GM18502 (cell line): ENCODE data around the gene PDE6B.

Experiments
- ATAC-seq: cut with Tn5 transposase; IDR thresholded peaks from one replicate; pipeline ENCODE4 v1.9.1; 2021; ENCODE audit warnings: mild to moderate bottlenecking; ENCODE audit not compliant: unreplicated experiment, poor library complexity

The PDE6B gene

DNA sequence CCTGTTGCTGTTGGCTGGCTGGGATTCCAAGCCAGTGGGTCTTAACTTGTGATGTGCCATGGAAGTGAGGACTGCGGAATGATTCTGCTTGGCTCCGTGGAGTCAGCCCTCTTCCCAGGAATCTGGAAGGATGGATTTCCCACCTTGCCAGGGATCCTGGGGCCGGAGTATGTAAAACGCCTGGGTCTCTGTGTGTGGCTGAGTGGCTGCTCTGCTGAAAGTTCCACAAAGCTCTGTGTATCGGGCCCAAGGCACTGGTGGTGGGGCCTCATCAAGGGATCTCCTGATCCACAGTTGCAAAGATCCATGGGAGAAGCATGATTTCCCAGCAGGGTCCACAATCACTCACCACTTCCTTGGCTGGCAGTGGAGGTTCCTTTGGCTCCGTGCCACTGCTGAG is 25.2 kb upstream of the PDE6B start:
- ATAC-seq, result no peak

DNA sequence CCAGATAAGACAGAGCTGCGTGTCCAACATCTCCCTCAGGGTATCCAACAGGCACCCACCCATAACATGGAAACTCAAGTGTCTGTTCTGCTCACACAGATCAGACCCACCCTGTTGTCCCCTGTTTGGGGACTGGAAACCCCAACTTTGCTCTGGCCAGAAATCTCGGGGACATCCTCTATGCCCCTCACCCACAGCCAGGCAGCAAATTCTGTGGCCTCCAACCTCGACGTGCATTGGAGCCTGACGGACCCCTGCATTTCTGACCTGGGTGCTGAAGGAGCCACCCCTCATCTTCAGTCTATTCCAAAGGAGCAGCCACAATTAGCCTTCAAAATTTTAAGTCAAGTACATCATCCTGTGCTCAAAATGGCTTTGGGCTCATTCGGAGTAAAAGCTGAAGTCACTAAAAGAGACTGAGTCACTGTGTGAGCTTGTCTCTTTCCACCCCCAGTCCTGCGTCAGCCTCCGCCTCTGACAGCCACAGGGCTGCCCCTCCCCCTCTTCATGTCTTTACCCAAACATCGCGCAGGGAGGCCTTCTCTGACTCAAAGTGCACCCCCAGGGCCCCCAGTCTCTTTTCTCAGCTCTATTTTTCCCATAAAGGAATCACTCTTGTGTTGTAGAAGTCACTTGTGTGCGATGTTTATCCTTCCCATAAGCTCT is 24.4 kb upstream of the PDE6B start:
- no peak for ATAC-seq

DNA sequence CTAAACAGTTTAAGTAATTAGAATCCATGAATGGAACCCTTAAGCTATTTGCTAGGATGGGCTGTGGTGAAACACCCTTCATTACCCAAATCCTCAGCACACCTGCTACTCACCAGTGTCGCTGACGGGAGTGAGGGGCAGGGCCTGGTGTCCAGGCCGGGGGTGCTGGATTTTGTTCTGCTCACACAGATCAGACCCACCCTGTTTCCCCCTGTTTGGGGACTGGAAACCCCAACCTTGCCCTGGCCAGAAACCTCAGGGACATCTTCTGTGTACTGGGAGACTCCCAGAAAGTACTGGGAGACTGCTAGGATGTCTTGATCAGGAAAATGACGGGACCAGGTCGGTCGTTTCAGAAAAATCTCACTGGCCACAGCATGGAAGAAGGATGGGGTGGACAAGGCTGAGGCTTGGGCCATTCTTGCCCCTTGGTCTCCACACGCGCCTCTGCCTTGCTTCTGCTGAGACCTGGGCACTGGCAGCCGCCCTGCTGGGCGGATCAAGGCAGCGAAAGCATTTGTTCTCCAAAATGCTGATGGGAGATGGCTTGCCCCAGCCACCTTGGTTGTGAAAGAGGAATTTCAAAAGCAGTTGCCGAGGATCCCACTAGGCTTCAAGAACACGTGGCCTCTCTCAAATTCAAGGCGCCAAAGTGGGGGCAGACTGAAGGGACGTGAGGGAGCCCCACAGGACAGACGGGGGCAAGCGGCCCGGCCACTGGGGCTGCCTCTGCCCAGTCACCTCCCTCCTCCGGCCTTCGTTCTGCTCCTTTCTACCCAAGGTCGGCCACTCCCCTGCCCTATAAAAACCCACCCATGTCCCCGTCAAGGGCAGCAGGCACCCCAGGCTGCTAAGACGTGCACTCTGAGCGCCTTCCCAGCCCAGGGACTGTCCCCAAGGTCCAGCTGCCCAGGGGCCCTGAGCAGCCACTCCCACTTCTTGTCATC is 23.5 kb upstream of the PDE6B start:
- ATAC-seq, result no peak

DNA sequence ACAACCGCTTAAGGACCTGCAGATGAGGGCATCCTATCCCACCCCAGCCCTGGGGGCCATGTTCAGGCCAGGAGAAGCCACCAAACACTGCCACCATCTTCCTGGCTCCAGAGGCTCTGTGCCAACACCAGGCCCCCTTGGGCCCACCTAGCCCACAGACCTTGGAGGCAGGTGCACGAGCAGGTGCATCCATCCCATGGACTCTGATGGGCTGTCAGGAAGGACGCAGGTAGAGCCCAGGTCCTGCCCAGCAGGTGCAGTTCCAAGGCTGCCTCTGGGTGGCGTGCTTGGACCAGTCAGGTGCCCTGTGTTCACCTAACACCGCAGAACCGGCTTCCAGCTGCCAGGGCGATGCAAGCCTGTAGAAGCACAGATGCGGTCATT is 22.8 kb upstream of the PDE6B start:
- ATAC-seq, result no peak

DNA sequence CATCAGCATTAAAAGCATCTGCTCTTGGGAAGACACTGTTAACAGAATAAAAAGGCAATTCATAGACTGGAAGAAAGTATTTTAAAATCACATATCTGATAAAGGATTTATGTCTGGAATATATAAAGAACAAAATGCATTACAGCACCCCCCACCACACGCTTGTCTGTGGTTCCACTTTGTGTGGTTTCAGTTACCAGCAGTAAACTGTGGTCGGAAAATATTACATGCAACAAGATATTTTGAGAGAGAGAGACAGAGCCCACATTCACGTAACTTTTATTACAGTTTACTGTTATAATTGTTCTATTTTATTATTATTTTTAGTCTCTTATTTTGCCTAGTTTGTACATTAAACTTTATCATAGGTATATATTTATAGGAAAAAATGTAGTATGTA is 21.2 kb upstream of the PDE6B start:
- no peak for ATAC-seq

DNA sequence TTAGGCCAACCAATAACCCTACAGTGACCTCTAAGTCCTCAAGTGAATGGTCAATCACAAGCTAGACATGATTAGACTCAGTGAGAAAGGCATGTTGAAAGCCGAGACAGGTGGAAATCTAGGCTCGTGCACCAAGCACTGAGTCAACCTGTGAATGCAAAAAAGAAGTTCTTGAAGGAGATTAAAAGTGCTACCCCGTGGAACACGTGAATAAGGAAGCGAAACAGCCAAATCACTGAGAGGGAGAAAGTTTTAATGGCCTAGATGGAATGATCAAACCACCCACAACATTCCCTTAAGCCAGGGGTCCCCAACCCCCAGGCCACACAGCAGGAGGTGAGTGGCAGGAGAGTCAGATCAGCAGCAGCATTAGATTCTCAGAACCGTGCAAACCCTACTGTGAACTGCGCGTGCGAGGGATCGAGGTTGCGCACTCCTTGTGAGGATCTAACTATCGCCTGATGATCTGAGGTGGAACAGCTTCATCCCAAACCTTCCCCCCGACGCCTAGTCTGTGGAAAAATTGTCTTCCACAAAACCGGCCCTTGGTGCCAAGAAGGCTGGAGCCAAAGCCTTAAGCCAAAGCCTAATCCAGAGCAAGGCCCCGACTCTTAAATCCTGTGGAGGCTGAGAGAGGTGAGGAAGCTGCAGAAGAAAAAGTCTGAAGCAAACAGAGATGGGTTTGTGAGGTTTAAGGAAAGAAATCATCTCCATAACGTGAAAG is 19.5 kb upstream of the PDE6B start:
- no peak for ATAC-seq

DNA sequence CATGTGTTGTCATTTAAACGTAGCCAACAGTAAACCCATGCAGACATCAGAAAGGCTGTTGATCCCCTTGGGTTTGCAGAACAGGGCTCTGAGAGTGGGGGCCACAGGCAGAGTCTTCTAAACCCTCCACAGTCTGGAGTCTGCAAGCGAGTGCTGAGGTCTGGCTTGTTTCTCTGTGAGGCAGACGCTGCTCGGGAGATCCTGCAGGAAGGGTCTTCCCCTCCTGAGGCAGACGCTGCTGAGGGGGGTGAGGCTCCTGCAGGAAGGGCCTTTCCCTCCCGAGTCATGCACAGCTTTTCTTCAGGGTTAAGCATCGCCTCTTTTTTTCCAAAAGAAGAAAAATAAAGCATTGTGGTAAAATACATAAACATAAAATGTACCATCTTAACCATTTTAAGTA is 17.1 kb upstream of the PDE6B start:
- no peak for ATAC-seq

DNA sequence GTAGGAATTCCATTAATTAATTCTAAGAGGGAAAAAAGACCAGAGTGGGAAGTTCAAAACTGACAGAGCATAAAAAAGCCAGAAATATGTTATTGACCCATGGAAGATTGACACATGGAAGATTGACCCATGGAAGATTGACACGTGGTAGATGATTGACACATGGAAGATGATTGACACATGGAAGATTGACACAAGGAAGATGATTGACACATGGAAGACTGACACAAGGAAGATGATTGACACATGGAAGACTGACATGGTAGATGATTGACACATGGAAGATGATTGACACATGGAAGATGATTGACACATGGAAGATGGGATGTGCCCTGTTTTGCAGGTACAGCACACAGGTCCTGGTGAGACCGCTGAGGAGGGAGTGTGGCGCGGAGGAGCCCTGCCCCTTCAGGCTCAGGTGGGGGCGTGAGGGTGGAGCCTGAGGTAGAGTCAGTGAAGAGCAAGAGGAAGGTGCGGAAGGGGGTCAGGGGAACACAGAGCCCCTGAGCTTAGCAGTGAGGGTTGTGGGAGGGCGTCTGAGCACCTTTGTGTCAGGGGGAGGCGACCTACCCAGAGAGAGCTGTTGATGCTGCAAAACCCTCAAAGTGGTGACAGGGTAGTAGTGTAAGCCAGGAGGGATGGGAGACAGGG is 15.8 kb upstream of the PDE6B start:
- ATAC-seq, result no peak

DNA sequence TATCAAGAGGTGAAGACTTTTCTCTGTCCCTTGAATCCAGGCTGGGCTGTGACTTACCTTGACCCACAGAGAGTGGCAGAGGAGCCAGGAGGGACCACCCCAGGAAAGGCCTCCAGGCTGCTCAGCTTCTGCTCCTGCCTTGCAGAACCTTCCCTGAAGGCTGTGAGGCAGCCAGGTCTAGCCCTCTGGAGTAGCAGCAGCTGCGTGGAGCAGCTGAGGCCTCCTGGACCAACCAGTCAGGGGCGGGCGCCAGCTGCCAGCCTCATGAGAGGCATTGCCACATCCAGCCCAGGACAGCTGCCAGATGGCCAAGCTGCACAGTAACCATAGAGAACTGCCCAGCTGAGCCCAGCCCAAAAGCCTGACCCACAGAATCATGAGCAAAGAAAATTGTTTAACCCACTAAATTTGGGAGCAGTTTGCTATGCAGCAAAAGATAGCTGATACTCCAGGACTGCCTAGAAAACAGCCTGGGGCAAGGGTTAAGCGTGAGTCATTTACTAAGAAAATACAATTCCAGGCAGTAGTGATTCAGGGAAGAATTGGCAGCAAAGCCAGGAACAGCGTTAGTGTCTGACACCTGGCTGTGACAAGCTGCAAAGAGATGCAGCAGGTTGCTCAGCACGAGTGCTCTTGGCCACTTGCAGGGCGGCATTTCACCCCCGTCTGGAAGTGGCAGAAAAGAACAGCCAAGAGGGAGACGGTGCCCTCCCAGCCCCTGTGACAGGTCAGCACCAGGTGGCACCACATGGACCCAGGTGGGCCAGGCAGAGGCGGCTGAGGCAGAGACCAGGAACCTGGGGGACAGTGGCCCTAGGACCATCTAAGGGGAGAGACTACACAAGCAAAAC is 14.7 kb upstream of the PDE6B start:
- no peak for ATAC-seq

DNA sequence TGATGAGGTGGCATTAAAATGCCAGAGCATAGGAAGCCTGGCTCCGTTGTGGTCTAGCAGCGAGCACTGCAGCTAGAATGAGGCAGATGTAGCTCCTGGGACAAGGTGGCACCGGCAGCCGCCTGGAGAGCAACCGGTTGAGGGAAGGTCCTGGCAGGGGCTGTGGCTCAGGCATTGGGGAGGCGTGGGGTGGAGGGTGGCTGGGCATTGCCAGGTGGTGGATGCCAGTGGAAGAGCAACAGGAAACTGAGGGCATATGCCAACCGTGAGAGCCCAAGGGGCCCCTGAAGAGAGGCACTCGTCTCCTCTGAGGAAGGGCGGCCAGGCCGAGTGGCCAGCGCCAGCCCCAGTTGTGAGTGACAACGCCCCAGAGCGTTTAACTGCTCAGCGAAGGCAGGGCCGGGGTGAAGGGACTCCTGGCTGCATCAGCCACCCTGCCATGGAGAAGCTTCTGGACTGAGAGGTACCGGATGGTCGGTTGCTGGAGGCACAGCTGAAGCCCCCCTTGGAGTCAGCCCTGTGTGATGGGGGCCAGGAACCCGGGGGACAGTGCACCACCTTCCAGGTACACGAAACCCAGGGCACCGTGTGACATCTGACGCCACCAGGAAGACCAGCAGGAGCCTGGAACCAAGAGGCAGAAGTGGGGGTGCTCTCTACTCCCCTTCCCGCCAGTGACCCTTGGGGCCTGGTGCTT is 13.2 kb upstream of the PDE6B start:
- ATAC-seq, result no peak

DNA sequence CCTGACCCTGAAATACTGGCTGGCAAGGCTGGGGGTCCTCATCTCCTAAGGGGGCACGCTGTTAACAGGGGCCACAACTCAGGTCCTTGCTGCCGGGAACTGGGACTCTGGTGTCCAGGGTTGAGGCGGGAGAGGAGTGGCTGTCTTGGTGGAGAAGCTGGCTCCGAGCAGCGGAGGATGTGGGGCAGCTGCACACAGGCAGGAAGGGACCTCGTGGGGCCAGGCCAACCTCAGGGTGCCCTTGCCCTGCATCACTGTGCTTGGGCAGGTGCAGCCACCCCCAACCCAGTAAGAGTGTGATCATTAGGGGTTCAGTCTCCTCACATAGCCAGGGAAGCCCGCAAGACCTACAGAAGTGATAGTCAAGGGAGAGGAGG is 12.6 kb upstream of the PDE6B start:
- no peak for ATAC-seq

DNA sequence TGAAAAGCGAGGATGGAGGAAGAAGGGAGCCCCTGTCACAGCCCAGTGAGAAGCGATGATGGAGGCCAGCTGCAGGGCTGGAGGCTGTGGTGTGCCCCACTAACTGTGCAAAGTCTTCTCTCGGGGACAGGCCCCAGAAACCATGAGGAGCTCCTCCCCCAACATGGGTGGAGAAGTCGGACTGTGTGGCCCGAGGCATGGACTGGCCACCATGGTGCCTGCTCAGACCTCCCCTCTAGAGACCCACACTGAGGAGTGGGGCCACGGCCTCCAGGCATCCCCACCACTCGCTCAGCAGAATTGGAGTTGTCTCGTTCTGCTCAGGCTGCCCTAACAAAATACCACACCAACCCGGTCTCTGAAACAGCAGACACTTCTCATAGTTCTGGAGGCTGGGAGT is 12.2 kb upstream of the PDE6B start:
- no peak for ATAC-seq

DNA sequence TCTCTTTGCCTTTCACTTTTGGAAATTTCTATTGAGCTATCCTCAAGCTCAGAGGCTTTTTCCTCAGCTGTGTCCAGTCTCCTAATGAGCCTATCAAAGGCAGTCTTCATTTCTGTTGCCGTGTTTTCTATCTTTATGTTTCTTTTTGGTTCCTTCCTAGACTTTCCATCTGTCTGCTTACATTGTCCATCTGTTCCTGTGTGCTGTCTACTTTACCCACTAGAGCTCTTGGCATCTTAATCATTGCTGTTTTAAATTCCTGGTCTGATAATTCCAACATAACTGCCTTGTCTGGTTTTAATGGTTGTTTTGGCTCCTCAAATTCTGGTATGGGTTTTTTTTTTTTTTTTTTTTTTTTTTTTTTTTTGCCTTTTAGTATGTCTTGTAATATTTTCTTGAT is 9.3 kb upstream of the PDE6B start:
- ATAC-seq, result no peak

DNA sequence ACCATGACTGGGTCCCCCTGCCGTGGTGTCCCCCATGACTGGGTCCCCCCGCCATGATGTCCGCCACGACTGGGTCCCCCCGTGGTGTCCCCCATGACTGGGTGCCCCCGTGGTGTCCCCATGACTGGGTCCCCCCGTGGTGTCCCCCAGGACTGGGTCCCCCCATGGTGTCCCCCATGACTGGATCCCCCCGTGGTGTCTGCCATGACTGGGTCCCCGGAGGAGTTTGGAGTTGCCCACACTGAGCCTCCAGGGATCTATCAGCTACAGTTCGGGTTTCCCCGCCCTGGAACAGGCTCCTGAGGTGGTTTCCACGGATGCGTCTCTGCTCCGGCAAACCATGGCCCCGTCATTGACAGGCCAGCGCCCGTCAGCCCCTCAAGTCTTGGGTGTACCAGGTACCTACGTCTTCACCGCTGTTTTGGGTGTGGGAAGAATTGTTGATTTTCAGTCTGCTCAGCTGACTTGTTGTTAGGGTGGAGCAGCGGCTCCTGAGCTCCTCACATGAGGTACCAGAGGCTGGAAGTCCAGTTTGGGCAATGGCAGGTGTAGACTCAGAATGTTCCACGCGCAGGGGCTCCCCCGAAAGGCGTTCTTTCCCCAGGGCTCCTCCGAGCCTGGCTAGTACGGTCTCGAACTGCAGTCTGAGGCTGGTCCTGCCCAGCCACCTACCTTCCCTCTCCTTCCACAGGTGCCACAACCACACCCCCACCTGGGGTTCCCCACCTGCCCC is 8.3 kb upstream of the PDE6B start:
- ATAC-seq, result no peak

DNA sequence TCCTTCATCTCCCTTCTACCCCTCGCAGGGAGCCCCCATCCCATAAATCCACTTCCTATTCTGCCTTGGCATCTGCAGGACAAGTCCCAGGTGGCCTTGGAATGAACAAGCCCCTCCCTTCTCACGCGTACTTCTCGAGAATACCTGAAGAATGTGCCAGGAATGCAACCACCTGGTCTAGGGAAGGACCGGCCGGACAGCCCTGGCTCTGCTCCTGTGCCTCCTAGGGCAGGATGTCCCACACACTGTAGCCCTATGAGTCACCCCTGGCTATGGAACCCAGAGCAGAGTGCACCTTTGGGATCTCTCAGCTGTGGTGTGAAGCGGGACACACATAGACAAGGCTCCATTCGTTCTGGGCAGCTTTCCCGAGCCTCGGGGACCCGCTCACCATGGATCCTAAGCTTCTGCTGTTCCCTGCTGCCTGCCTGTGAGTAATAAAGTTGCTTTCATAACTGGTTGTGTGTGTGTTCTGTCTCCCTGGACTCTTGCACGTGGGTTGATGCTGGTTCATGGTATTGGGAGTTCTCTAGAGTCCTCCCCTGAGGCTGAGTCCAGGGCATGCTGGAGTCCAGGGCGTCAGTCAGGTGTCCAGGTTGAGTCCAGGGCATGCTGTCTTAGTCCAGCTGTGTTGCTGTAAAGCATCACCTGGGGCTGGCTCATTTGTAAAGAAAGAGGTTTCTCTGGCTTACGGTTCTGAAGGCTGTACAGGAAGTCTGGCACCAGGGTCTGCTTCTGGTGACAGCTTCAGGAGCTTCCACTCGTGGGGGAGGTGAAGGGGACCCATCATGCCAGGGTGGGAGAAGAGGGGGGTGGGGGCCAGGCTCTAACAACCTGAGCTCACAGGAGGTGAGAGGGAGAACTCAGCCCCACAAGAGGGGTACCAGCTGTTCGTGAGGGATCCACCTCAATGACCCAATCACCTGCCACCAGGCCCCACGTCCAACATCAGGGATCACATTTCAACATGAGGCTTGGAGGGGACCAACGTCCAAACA is 7.4 kb upstream of the PDE6B start:
- ATAC-seq, result no peak

DNA sequence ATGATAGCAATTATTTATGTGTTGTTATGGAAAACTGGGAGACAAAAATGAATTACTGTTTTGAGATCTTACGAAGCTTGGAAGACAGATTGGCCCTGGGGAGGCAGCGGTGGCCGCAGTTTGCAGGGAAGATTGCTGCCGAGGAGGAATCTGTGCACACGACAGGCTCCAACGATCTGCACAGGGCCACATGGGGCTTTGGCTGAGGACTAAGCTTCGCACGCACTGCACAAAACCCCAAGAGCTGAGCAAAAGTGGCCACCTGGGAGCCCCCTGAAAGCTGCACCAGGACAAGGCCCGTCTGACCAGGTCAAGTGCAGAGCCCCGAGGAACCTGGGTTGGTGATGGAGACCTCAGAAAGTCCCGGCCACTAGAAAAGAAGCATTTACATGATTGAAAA is 5.2 kb upstream of the PDE6B start:
- no peak for ATAC-seq

DNA sequence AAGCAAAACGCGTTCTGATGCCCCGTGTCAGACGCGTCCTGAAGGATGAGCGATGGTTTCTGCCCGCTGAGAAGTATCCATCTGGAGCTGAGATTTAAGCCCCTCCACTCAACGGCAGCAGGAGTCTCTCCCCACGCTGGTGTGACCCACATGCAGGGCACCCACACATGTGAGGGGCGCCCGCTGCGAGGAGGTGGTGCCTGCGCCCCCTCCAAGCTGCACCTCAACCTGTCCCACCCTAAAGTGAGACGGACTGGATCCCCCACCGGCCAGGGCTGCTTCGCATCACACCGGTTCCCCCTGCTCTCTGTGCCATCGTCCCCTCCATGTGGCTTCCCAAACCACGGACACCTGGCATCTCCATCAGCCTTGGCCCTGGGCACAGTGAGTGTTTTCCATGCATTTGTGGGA is 4.5 kb upstream of the PDE6B start:
- no peak for ATAC-seq
